Measurements from ENCODE around the gene CCDC195. TPM values are rescaled to one million over a fixed set of nuclear protein-coding genes. Genes with fewer than 3 reads are reported as not detected.

The CCDC195 gene
- total RNA-seq, 4 donors from 2014 or later: not detected

DNA sequence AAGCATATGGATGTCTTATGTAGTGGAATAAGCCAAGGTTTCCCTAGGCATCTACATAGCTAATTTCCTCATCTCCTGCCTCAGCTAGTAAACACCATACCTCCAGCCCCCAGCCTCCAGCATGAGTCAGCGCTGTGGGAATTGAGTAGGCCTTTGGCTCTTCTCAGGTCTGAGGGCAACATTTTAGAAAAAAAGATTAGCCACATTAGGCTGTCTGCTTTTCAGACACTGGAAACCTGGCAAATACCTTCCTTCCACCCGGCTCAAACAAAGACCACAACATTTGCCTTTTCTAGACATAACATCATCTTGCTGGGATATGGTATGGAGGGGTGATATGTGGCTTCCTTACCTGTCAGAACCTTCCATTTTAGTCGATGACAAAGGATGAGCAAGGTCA is 6.1 kb upstream of the CCDC195 start:
- H3K9me3 ChIP-seq: peaks cover 0 to 5% (median 0%) of the 10 kb centered on the region in 4 donors
- TF ChIP-seq EP300 (IDR thresholded peaks at IDR 0.05) (no peak), CTCF (IDR thresholded peaks at IDR 0.05) (no peak), POLR2A (IDR thresholded peaks at IDR 0.05) (no peak)
- H3K36me3 ChIP-seq: no peaks in the 10 kb centered on the region
- no peak overlapping the region for H3K27ac ChIP-seq
- no peak for DNase-seq (ENCODE audit: low spot score in 2 of 2)
- H3K4me1 ChIP-seq: no peaks in the 10 kb centered on the region
- 87 to 90% methylated on average over 3 of the region's 3 CpGs for WGBS, 2 donors
- no peak overlapping the region for H3K4me3 ChIP-seq
- no peaks in the 10 kb centered on the region for H3K27me3 ChIP-seq

DNA sequence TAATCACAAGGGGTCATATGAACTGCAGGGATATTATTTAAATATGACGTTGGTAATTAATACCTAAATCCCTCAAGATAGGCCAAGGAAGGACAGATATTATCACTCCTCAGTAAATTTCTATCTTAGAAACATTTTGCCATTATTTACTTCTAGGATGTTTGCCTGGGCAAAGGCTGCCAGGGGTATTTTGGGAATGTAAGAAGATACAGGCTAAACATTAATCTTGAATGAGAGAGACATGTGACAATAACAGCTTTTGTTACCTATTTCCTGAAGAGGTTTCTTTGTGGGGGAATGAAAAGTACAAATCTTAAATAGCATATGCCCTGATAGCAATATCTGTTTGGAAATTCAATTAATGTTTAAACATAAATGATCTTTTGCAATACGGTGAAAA is 756 bp upstream of the CCDC195 start:
- peaks cover 0 to 6% (median 0%) of the 10 kb centered on the region in 4 donors for H3K9me3 ChIP-seq
- H3K4me3 ChIP-seq: no peak overlapping the region
- H3K4me1 ChIP-seq: peaks cover 0 to 8% (median 0%) of the 10 kb centered on the region in 4 donors
- H3K36me3 ChIP-seq: no peaks in the 10 kb centered on the region
- DNase-seq (ENCODE audit: low spot score in 2 of 2): no peak
- H3K27ac ChIP-seq: no peak overlapping the region
- H3K27me3 ChIP-seq: no peaks in the 10 kb centered on the region
- 70 to 81% methylated on average over 2 of the region's 2 CpGs for WGBS, 2 donors
- TF ChIP-seq CTCF (IDR thresholded peaks at IDR 0.05) (no peak), POLR2A (IDR thresholded peaks at IDR 0.05) (no peak), EP300 (IDR thresholded peaks at IDR 0.05) (no peak)

DNA sequence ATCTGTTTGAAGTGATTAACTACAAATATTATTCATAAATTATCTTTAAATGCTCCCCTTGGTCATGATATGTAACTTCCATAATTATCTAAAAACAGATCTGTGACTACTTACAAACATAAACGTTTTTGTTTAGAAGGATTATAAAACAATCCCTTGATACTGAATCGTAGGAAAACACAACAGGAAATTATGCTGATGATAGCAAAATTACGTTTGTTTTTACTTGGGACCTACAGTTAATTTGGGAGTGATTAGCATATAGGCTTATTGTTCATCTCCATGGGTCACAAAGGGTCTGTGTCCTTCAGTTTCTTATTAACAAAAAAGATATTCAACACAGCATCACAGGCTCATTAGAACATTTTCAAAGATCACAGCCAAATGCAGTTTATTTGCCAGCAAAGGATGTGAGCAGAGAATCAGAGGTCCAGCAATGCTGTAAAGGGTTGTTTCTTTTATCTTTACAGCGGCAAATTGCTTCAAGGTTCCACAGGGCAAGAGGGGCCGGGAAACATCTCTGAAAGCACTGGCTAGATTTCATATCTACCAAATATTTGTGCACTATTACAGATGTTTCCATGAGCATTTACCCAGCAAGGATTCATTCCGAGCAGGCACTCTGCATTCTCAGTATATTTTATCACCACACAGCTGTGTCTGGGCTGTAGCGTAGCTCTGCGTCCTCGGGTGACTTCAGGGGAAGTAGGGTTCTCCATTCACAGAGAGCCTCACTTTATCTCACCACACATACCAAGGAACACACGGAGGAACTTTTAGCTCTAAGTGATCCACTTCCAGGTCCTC is 4.1 kb downstream of the CCDC195 start:
- 7 to 15% methylated on average over 10 of the region's 10 CpGs for WGBS, 2 donors

GRCh38 chr2:224711381-224711780 is 4.8 kb downstream of the CCDC195 start:
- DNase-seq (ENCODE audit: low spot score in 2 of 2): no peak
- no peak overlapping the region for H3K27ac ChIP-seq
- H3K27me3 ChIP-seq: no peaks in the 10 kb centered on the region
- no peak overlapping the region for H3K4me3 ChIP-seq
- peaks cover 0 to 10% (median 0%) of the 10 kb centered on the region in 4 donors for H3K4me1 ChIP-seq
- WGBS, 2 donors: 31 to 39% methylated on average over 3 of the region's 3 CpGs
- TF ChIP-seq CTCF (IDR thresholded peaks at IDR 0.05) (no peak), EP300 (IDR thresholded peaks at IDR 0.05) (no peak), POLR2A (IDR thresholded peaks at IDR 0.05) (no peak)
- H3K36me3 ChIP-seq: no peaks in the 10 kb centered on the region
- H3K9me3 ChIP-seq: peaks cover 0 to 6% (median 0%) of the 10 kb centered on the region in 4 donors

More for the DNA sequence above, 4.1 kb downstream of the CCDC195 start:
- H3K27me3 ChIP-seq: no peaks in the 10 kb centered on the region
- TF ChIP-seq EP300 (IDR thresholded peaks at IDR 0.05) (no peak), POLR2A (IDR thresholded peaks at IDR 0.05) (no peak), CTCF (IDR thresholded peaks at IDR 0.05) (no peak)
- H3K27ac ChIP-seq: no peak overlapping the region
- H3K4me1 ChIP-seq: peaks cover 0 to 10% (median 0%) of the 10 kb centered on the region in 4 donors
- no peaks in the 10 kb centered on the region for H3K36me3 ChIP-seq
- peaks cover 0 to 6% (median 0%) of the 10 kb centered on the region in 4 donors for H3K9me3 ChIP-seq
- no peak overlapping the region for H3K4me3 ChIP-seq
- no peak for DNase-seq (ENCODE audit: low spot score in 2 of 2)

GRCh38 chr2:224709301-224709700 is 6.9 kb downstream of the CCDC195 start:
- no peaks in the 10 kb centered on the region for H3K27me3 ChIP-seq
- H3K9me3 ChIP-seq: peaks cover 0 to 6% (median 0%) of the 10 kb centered on the region in 4 donors
- H3K27ac ChIP-seq: no peak overlapping the region
- TF ChIP-seq EP300 (IDR thresholded peaks at IDR 0.05): no peak
- no peaks in the 10 kb centered on the region for H3K36me3 ChIP-seq
- no peak for DNase-seq (ENCODE audit: low spot score in 2 of 2)
- no peak overlapping the region for H3K4me3 ChIP-seq
- H3K4me1 ChIP-seq: peaks cover 0 to 10% (median 0%) of the 10 kb centered on the region in 4 donors
- WGBS, 2 donors: 51 to 52% methylated on average over 3 of the region's 3 CpGs
